SU-DHL-6 (cell line): Measurements from ENCODE around the gene HOMER3.

Experiments used
- H2AFZ ChIP-seq: fragments of 200-600 bp; sonication (generic); 2 replicates; pipeline ENCODE4 v1.6.1; 2014; ENCODE audit warnings: low read depth, mild to moderate bottlenecking, moderate library complexity, mixed read lengths, antibody characterized with exemption, low read length; ENCODE audit not compliant: severe bottlenecking
- H3F3A ChIP-seq: fragments of 200-600 bp; shearing (Covaris generic); 2 replicates; pipeline ENCODE4 v1.6.0; 2016; ENCODE audit warnings: antibody characterized with exemption, mild to moderate bottlenecking; ENCODE audit not compliant: insufficient read depth
- H3K27ac ChIP-seq: fragments of 200-600 bp; sonication (generic); 2 replicates; pipeline ENCODE4 v1.5.1; 2016; ENCODE audit warnings: low read depth, mild to moderate bottlenecking, low read length, moderate library complexity, mixed read lengths
- H3K27me3 ChIP-seq: fragments of 200-600 bp; sonication (generic), shearing (Covaris generic); 2 replicates; pipeline ENCODE4 v1.6.0; 2014; ENCODE audit warnings: mild to moderate bottlenecking, low read length
- H3K36me3 ChIP-seq: fragments of 200-600 bp; sonication (generic); 2 replicates; pipeline ENCODE4 v1.6.1; 2014; ENCODE audit warnings: mild to moderate bottlenecking, low read length, mixed read lengths
- H3K4me2 ChIP-seq: fragments of 300-600, 200-600 bp; shearing (Covaris generic), sonication (generic); 2 replicates; pipeline ENCODE4 v1.6.0; 2014; ENCODE audit warnings: low read length, low read depth, mild to moderate bottlenecking; ENCODE audit not compliant: poor library complexity, severe bottlenecking
- H3K4me3 ChIP-seq: fragments of 200-600 bp; sonication (generic); 2 replicates; pipeline ENCODE4 v1.5.1; 2014; ENCODE audit warnings: antibody characterized with exemption, low read length, mild to moderate bottlenecking, mixed read lengths; ENCODE audit not compliant: insufficient read depth, poor library complexity, severe bottlenecking
- H3K79me2 ChIP-seq: fragments of 200-600 bp; sonication (generic); 2 replicates; pipeline ENCODE4 v1.6.1; 2014; ENCODE audit warnings: mild to moderate bottlenecking, low read length, moderate library complexity; ENCODE audit not compliant: insufficient read depth
- H3K9ac ChIP-seq: fragments of 200-600 bp; sonication (generic); 2 replicates; pipeline ENCODE4 v1.7.0; 2014; ENCODE audit warnings: mild to moderate bottlenecking, low read length
- H3K9me2 ChIP-seq: fragments of 200-600 bp; sonication (generic); replicated peaks from 2 replicates; pipeline ENCODE4 v1.6.1; 2014; ENCODE audit warnings: low read length; ENCODE audit not compliant: insufficient read depth
- H3K9me3 ChIP-seq: fragments of 200-600 bp; sonication (generic); 2 replicates; pipeline ENCODE4 v1.6.1; 2014; ENCODE audit warnings: low read length, mixed read lengths; ENCODE audit not compliant: insufficient read depth
- H4K20me1 ChIP-seq: fragments of 200-600 bp; sonication (generic); 2 replicates; pipeline ENCODE4 v1.6.1; 2014; ENCODE audit warnings: low read depth, mild to moderate bottlenecking, antibody characterized with exemption, low read length, moderate library complexity, mixed read lengths
- CTCF ChIP-seq: fragments of 200-600 bp; sonication (generic); IDR thresholded peaks from one replicate; pipeline ENCODE4 v1.5.1; 2017; ENCODE audit warnings: antibody characterized with exemption, mild to moderate bottlenecking, low read length, moderate library complexity; ENCODE audit not compliant: insufficient read depth, poor library complexity, severe bottlenecking
- EZH2phosphoT487 ChIP-seq: fragments of 200-600 bp; sonication (generic), shearing (Covaris generic); conservative IDR thresholded peaks from 2 replicates; pipeline ENCODE4 v1.6.1; 2018; ENCODE audit warnings: mild to moderate bottlenecking, antibody characterized with exemption, low read length, moderate library complexity, mixed read lengths

The HOMER3 gene

GRCh38 chr19:18969931-18970659 is 29.1 kb upstream of the HOMER3 start:
- no peak overlapping the region for H3K9ac ChIP-seq
- no peaks in the 10 kb centered on the region for H3K27me3 ChIP-seq
- H3F3A ChIP-seq = no peaks in the 10 kb centered on the region
- H2AFZ ChIP-seq = no peak overlapping the region
- TF ChIP-seq EZH2phosphoT487 (no peak), CTCF (no peak)
- no peak overlapping the region for H3K4me2 ChIP-seq
- no peak overlapping the region for H3K4me3 ChIP-seq
- H4K20me1 ChIP-seq = no peaks in the 10 kb centered on the region
- H3K9me2 ChIP-seq = no peaks in the 10 kb centered on the region
- H3K27ac ChIP-seq = no peak overlapping the region
- H3K79me2 ChIP-seq = no peaks in the 10 kb centered on the region
- no peaks in the 10 kb centered on the region for H3K9me3 ChIP-seq
- no peaks in the 10 kb centered on the region for H3K36me3 ChIP-seq

GRCh38 chr19:18967358-18968146 is 26.5 kb upstream of the HOMER3 start:
- no peak overlapping the region for H3K4me2 ChIP-seq
- H3K36me3 ChIP-seq = no peaks in the 10 kb centered on the region
- H2AFZ ChIP-seq = no peak overlapping the region
- H4K20me1 ChIP-seq = no peaks in the 10 kb centered on the region
- no peaks in the 10 kb centered on the region for H3K9me2 ChIP-seq
- no peak overlapping the region for H3K27ac ChIP-seq
- H3K79me2 ChIP-seq = no peaks in the 10 kb centered on the region
- H3K9me3 ChIP-seq = no peaks in the 10 kb centered on the region
- TF ChIP-seq EZH2phosphoT487 (no peak), CTCF (no peak)
- H3F3A ChIP-seq = no peaks in the 10 kb centered on the region
- no peak overlapping the region for H3K4me3 ChIP-seq
- H3K27me3 ChIP-seq = no peaks in the 10 kb centered on the region
- H3K9ac ChIP-seq = no peak overlapping the region

- Histone ChIP-seq H3K36me3 (no peaks in the 10 kb centered on the region), H3K4me2 (no peak overlapping the region), H3K9me3 (no peaks in the 10 kb centered on the region), H3K79me2 (no peaks in the 10 kb centered on the region), H3K9ac (no peak overlapping the region), H3K9me2 (no peaks in the 10 kb centered on the region), H2AFZ (no peak overlapping the region), H3K27me3 (no peaks in the 10 kb centered on the region), H3F3A (no peaks in the 10 kb centered on the region), H3K4me3 (no peak overlapping the region), H3K27ac (no peak overlapping the region), H4K20me1 (no peaks in the 10 kb centered on the region)
- TF ChIP-seq EZH2phosphoT487 (no peak), CTCF (no peak)
Measured at GRCh38 chr19:18966307-18966706, 25.3 kb upstream of the HOMER3 start.
